WTC11 (cell line): Measurements from ENCODE around the gene PITPNM1. TPM values are rescaled to one million over a fixed set of nuclear protein-coding genes. Genes with fewer than 3 reads are reported as not detected.

ENCODE experiments used
- ATAC-seq: fragments of 200-7000 bp; cut with Tn5 transposase; 2 replicates; pipeline ENCODE4 v1.10.0; 2021; ENCODE audit warnings: mild to moderate bottlenecking, moderate library complexity
- CTCF ChIA-PET: fragments of 300-600 bp; sonication (Branson Sonifier 250); formaldehyde crosslinking; loops from one replicate; lab custom pipeline; 2021; ENCODE audit warnings: antibody characterized with exemption; lab: Charles Lee
- POLR2A ChIA-PET: fragments of 350-600 bp; sonication (Branson Sonifier 250); formaldehyde crosslinking; loops from one replicate; lab custom pipeline; 2021; ENCODE audit warnings: antibody characterized with exemption; lab: Charles Lee
- DNase-seq: peaks from one replicate; pipeline ENCODE4 v3.0.0; 2021; ENCODE audit warnings: low spot score
- H3K27ac Mint-ChIP-seq: 2 replicates; pipeline ENCODE4 v1.8.0; 2021; ENCODE audit warnings: mixed read lengths
- H3K27me3 Mint-ChIP-seq: 2 replicates; pipeline ENCODE4 v1.8.0; 2021; ENCODE audit warnings: low read depth, mild to moderate bottlenecking, moderate library complexity, mixed read lengths
- H3K36me3 Mint-ChIP-seq: 2 replicates; pipeline ENCODE4 v1.8.0; 2021; ENCODE audit warnings: mixed read lengths
- H3K4me1 Mint-ChIP-seq: 2 replicates; pipeline ENCODE4 v1.8.0; 2022; ENCODE audit warnings: mixed read lengths
- H3K4me3 Mint-ChIP-seq: 2 replicates; pipeline ENCODE4 v1.8.0; 2021; ENCODE audit warnings: mild to moderate bottlenecking, moderate library complexity, mixed read lengths
- H3K9me3 Mint-ChIP-seq: 2 replicates; pipeline ENCODE4 v1.8.0; 2021; ENCODE audit warnings: mixed read lengths
- ATF1 ChIP-seq: sonication (generic); formaldehyde crosslinking; IDR thresholded peaks from 2 replicates; pipeline ENCODE4 v1.8.1; 2023; ENCODE audit warnings: mild to moderate bottlenecking, moderate library complexity, missing genetic modification reagents
- ETV6 ChIP-seq: sonication (generic); formaldehyde crosslinking; IDR thresholded peaks from 2 replicates; pipeline ENCODE4 v1.8.1; 2022; ENCODE audit warnings: mild to moderate bottlenecking, missing genetic modification reagents
- FOXJ3 ChIP-seq: sonication (generic); formaldehyde crosslinking; IDR thresholded peaks from 2 replicates; pipeline ENCODE4 v1.9.0; 2021; ENCODE audit warnings: missing genetic modification reagents, mild to moderate bottlenecking, borderline replicate concordance
- GTF2I ChIP-seq: fragments of 250-450 bp; sonication (Bioruptor Pico); conservative IDR thresholded peaks from 2 replicates; pipeline ENCODE4 v1.4.0; 2021; ENCODE audit warnings: mild to moderate bottlenecking
- IRF2 ChIP-seq: sonication (generic); formaldehyde crosslinking; IDR thresholded peaks from 2 replicates; pipeline ENCODE4 v1.8.0; 2022; ENCODE audit warnings: low read depth, missing genetic modification reagents, borderline replicate concordance
- JAZF1 ChIP-seq: fragments of 250-450 bp; sonication (Bioruptor Pico); IDR thresholded peaks from 2 replicates; pipeline ENCODE4 v1.9.0; 2021; ENCODE audit warnings: moderate library complexity, mild to moderate bottlenecking, inconsistent platforms
- MYBL2 ChIP-seq: sonication (generic); formaldehyde crosslinking; IDR thresholded peaks from 2 replicates; pipeline ENCODE4 v1.8.1; 2023; ENCODE audit warnings: mild to moderate bottlenecking, moderate library complexity, missing genetic modification reagents
- NFYB ChIP-seq: sonication (generic); formaldehyde crosslinking; conservative IDR thresholded peaks from 2 replicates; pipeline ENCODE4 v1.8.0; 2022; ENCODE audit warnings: low read depth, missing genetic modification reagents
- SMAD4 ChIP-seq: sonication (generic); formaldehyde crosslinking; IDR thresholded peaks from 2 replicates; pipeline ENCODE4 v1.8.0; 2022; ENCODE audit warnings: mild to moderate bottlenecking, missing genetic modification reagents
- SP1 ChIP-seq: sonication (generic); formaldehyde crosslinking; conservative IDR thresholded peaks from 2 replicates; pipeline ENCODE4 v1.8.1; 2022; ENCODE audit warnings: missing genetic modification reagents
- TEAD1 ChIP-seq: sonication (generic); formaldehyde crosslinking; IDR thresholded peaks from 2 replicates; pipeline ENCODE4 v1.8.0; 2022; ENCODE audit warnings: mild to moderate bottlenecking, missing genetic modification reagents
- TP53 ChIP-seq: sonication (generic); formaldehyde crosslinking; IDR thresholded peaks from 2 replicates; pipeline ENCODE4 v1.8.1; 2023; ENCODE audit warnings: mild to moderate bottlenecking, missing genetic modification reagents
- ZNF219 ChIP-seq: sonication (generic); formaldehyde crosslinking; IDR thresholded peaks from 2 replicates; pipeline ENCODE4 v1.8.0; 2023; ENCODE audit warnings: missing genetic modification reagents, mild to moderate bottlenecking, borderline replicate concordance
- ZNF232 ChIP-seq: sonication (generic); formaldehyde crosslinking; IDR thresholded peaks from 2 replicates; pipeline ENCODE4 v1.8.0; 2022; ENCODE audit warnings: mild to moderate bottlenecking, missing genetic modification reagents
- ZNF263 ChIP-seq: sonication (generic); formaldehyde crosslinking; IDR thresholded peaks from 2 replicates; pipeline ENCODE4 v1.8.1; 2022; ENCODE audit warnings: low read depth, mild to moderate bottlenecking, moderate library complexity, missing genetic modification reagents
- ZNF317 ChIP-seq: sonication (generic); formaldehyde crosslinking; IDR thresholded peaks from 2 replicates; pipeline ENCODE4 v1.8.1; 2023; ENCODE audit warnings: low read depth, mild to moderate bottlenecking, moderate library complexity, missing genetic modification reagents, borderline replicate concordance
- ZNF416 ChIP-seq: fragments of 250-450 bp; sonication (Bioruptor Pico); IDR thresholded peaks from 2 replicates; pipeline ENCODE4 v1.9.0; 2021; ENCODE audit warnings: mild to moderate bottlenecking, inconsistent platforms
- ZNF423 ChIP-seq: fragments of 250-450 bp; sonication (Bioruptor Pico); IDR thresholded peaks from 2 replicates; pipeline ENCODE4 v2.1.2; 2022; ENCODE audit warnings: mild to moderate bottlenecking, moderate library complexity
- total RNA-seq: library from RNA; stranded (reverse); gene quantifications from 3 replicates; pipeline ENCODE4 v1.2.3, GENCODE V29; 2021
- TF ChIP-seq, protein P1 (sequence below): fragments of 250-450 bp; sonication (Bioruptor Pico); IDR thresholded peaks from 2 replicates; pipeline ENCODE4 v1.8.0; 2021; ENCODE audit warnings: mild to moderate bottlenecking
- TF ChIP-seq, protein P2 (sequence below): sonication (generic); formaldehyde crosslinking; IDR thresholded peaks from 2 replicates; pipeline ENCODE4 v1.8.0; 2022; ENCODE audit warnings: mild to moderate bottlenecking, missing genetic modification reagents
- TF ChIP-seq, protein P3 (sequence below): sonication (generic); formaldehyde crosslinking; IDR thresholded peaks from 2 replicates; pipeline ENCODE4 v1.8.0; 2022; ENCODE audit warnings: mild to moderate bottlenecking, missing genetic modification reagents
- TF ChIP-seq, protein P4 (sequence below): sonication (generic); formaldehyde crosslinking; conservative IDR thresholded peaks from 2 replicates; pipeline ENCODE4 v1.8.1; 2023; ENCODE audit warnings: mild to moderate bottlenecking, low read depth, missing genetic modification reagents, moderate library complexity
- TF ChIP-seq, protein P5 (sequence below): sonication (generic); formaldehyde crosslinking; IDR thresholded peaks from 2 replicates; pipeline ENCODE4 v1.8.1; 2023; ENCODE audit warnings: mild to moderate bottlenecking, missing genetic modification reagents
- TF ChIP-seq, protein P6 (sequence below): sonication (generic); formaldehyde crosslinking; IDR thresholded peaks from 2 replicates; pipeline ENCODE4 v1.8.0; 2023; ENCODE audit warnings: missing genetic modification reagents, mild to moderate bottlenecking, borderline replicate concordance
- TF ChIP-seq, protein P7 (sequence below): fragments of 250-450 bp; sonication (Bioruptor Pico); IDR thresholded peaks from 2 replicates; pipeline ENCODE4 v1.9.0; 2021; ENCODE audit warnings: mild to moderate bottlenecking
- TF ChIP-seq, protein P8 (sequence below): sonication (generic); formaldehyde crosslinking; IDR thresholded peaks from 2 replicates; pipeline ENCODE4 v1.8.1; 2023; ENCODE audit warnings: mild to moderate bottlenecking, missing genetic modification reagents, moderate library complexity

Gene PITPNM1
- total RNA-seq, 1 experiment from 2014 or later = 55.4 TPM

DNA sequence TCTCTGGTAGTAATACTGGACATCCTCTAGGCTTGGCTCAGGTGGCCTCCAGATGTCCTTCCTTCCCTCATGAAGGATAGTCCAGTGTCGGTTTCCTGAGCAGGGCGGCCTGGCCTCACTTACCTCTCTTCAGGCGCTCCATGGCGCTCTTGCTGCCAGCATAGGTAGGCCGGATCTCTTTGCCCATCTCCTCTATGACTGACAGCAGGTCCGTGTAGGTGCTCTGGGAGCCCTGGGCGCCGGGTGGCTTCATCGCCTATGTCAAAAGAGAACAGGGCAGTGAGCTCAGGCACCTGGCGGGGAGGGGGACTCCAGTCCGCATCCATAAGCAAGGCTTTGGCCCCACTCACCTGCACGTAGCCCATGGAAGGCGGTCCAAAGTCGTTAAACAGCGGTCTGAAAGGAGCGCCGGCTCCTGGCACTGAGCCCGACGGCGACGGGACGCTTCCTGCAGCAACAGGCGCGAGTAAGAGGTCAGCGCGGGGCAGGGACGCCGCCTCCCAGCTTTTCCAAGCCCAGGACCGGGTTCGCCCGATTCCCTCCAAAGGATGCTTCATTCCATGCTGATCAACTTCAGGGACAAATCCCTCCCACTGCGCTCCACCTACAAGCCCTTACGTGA lies 2.2 kb upstream of the PITPNM1 start:
- ChIA-PET CTCF (no interaction called here), POLR2A (no interaction called here)
- ATAC-seq (no peak), DNase-seq (peak; percentile 76)
- peak overlapping the region; percentile 89 for H3K27ac Mint-ChIP-seq
- H3K9me3 Mint-ChIP-seq = no peaks in the 10 kb centered on the region
- H3K4me1 Mint-ChIP-seq = peaks cover 29% of the 10 kb centered on the region
- peak overlapping the region; percentile 83 for H3K4me3 Mint-ChIP-seq
- H3K27me3 Mint-ChIP-seq = peaks cover 20% of the 10 kb centered on the region
- H3K36me3 Mint-ChIP-seq = peaks cover 2% of the 10 kb centered on the region; the same call in 1 of the 2 replicates
- TF ChIP-seq, protein P1, sequence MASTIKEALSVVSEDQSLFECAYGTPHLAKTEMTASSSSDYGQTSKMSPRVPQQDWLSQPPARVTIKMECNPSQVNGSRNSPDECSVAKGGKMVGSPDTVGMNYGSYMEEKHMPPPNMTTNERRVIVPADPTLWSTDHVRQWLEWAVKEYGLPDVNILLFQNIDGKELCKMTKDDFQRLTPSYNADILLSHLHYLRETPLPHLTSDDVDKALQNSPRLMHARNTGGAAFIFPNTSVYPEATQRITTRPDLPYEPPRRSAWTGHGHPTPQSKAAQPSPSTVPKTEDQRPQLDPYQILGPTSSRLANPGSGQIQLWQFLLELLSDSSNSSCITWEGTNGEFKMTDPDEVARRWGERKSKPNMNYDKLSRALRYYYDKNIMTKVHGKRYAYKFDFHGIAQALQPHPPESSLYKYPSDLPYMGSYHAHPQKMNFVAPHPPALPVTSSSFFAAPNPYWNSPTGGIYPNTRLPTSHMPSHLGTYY = no peak
- TF ChIP-seq, protein P2, sequence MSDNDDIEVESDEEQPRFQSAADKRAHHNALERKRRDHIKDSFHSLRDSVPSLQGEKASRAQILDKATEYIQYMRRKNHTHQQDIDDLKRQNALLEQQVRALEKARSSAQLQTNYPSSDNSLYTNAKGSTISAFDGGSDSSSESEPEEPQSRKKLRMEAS (CRISPR knock-in tag) = no peak
- no peak for TF ChIP-seq ZNF423
- TF ChIP-seq, protein P3, sequence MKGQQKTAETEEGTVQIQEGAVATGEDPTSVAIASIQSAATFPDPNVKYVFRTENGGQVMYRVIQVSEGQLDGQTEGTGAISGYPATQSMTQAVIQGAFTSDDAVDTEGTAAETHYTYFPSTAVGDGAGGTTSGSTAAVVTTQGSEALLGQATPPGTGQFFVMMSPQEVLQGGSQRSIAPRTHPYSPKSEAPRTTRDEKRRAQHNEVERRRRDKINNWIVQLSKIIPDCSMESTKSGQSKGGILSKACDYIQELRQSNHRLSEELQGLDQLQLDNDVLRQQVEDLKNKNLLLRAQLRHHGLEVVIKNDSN = no peak
- no peak for TF ChIP-seq ZNF317 (CRISPR knock-in tag)
- TF ChIP-seq SMAD4 = 0 out of 2 replicates have a peak, but pooled peaks have one; percentile 48
- no peak for TF ChIP-seq ATF1 (CRISPR knock-in tag)
- TF ChIP-seq, protein P4, sequence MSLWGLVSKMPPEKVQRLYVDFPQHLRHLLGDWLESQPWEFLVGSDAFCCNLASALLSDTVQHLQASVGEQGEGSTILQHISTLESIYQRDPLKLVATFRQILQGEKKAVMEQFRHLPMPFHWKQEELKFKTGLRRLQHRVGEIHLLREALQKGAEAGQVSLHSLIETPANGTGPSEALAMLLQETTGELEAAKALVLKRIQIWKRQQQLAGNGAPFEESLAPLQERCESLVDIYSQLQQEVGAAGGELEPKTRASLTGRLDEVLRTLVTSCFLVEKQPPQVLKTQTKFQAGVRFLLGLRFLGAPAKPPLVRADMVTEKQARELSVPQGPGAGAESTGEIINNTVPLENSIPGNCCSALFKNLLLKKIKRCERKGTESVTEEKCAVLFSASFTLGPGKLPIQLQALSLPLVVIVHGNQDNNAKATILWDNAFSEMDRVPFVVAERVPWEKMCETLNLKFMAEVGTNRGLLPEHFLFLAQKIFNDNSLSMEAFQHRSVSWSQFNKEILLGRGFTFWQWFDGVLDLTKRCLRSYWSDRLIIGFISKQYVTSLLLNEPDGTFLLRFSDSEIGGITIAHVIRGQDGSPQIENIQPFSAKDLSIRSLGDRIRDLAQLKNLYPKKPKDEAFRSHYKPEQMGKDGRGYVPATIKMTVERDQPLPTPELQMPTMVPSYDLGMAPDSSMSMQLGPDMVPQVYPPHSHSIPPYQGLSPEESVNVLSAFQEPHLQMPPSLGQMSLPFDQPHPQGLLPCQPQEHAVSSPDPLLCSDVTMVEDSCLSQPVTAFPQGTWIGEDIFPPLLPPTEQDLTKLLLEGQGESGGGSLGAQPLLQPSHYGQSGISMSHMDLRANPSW (CRISPR knock-in tag) = no peak
- TF ChIP-seq, protein P5, sequence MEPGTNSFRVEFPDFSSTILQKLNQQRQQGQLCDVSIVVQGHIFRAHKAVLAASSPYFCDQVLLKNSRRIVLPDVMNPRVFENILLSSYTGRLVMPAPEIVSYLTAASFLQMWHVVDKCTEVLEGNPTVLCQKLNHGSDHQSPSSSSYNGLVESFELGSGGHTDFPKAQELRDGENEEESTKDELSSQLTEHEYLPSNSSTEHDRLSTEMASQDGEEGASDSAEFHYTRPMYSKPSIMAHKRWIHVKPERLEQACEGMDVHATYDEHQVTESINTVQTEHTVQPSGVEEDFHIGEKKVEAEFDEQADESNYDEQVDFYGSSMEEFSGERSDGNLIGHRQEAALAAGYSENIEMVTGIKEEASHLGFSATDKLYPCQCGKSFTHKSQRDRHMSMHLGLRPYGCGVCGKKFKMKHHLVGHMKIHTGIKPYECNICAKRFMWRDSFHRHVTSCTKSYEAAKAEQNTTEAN (CRISPR knock-in tag) = no peak
- TF ChIP-seq ZNF416 (CRISPR knock-in tag) = no peak
- TF ChIP-seq, protein P6, sequence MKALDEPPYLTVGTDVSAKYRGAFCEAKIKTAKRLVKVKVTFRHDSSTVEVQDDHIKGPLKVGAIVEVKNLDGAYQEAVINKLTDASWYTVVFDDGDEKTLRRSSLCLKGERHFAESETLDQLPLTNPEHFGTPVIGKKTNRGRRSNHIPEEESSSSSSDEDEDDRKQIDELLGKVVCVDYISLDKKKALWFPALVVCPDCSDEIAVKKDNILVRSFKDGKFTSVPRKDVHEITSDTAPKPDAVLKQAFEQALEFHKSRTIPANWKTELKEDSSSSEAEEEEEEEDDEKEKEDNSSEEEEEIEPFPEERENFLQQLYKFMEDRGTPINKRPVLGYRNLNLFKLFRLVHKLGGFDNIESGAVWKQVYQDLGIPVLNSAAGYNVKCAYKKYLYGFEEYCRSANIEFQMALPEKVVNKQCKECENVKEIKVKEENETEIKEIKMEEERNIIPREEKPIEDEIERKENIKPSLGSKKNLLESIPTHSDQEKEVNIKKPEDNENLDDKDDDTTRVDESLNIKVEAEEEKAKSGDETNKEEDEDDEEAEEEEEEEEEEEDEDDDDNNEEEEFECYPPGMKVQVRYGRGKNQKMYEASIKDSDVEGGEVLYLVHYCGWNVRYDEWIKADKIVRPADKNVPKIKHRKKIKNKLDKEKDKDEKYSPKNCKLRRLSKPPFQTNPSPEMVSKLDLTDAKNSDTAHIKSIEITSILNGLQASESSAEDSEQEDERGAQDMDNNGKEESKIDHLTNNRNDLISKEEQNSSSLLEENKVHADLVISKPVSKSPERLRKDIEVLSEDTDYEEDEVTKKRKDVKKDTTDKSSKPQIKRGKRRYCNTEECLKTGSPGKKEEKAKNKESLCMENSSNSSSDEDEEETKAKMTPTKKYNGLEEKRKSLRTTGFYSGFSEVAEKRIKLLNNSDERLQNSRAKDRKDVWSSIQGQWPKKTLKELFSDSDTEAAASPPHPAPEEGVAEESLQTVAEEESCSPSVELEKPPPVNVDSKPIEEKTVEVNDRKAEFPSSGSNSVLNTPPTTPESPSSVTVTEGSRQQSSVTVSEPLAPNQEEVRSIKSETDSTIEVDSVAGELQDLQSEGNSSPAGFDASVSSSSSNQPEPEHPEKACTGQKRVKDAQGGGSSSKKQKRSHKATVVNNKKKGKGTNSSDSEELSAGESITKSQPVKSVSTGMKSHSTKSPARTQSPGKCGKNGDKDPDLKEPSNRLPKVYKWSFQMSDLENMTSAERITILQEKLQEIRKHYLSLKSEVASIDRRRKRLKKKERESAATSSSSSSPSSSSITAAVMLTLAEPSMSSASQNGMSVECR (CRISPR knock-in tag) = 0 out of 2 replicates have a peak, but pooled peaks have one; percentile 69
- TF ChIP-seq SP1 (CRISPR knock-in tag) = no peak
- no peak for TF ChIP-seq FOXJ3 (CRISPR knock-in tag)
- TF ChIP-seq, protein P7, sequence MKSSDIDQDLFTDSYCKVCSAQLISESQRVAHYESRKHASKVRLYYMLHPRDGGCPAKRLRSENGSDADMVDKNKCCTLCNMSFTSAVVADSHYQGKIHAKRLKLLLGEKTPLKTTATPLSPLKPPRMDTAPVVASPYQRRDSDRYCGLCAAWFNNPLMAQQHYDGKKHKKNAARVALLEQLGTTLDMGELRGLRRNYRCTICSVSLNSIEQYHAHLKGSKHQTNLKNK = no peak
- no peak for TF ChIP-seq JAZF1
- no peak for TF ChIP-seq IRF2
- no peak for TF ChIP-seq TP53 (CRISPR knock-in tag)
- no peak for TF ChIP-seq NFYB (CRISPR knock-in tag)
- no peak for TF ChIP-seq ZNF263 (CRISPR knock-in tag)
- TF ChIP-seq TEAD1 (CRISPR knock-in tag) = 0 out of 2 replicates have a peak, but pooled peaks have one; percentile 33
- no peak for TF ChIP-seq ZNF232 (CRISPR knock-in tag)
- peak; percentile 60; the same call in 1 of the 2 replicates for TF ChIP-seq ETV6
- TF ChIP-seq ZNF219 (CRISPR knock-in tag) = 0 out of 2 replicates have a peak, but pooled peaks have one; percentile 63
- TF ChIP-seq MYBL2 (CRISPR knock-in tag) = no peak
- no peak for TF ChIP-seq GTF2I
- TF ChIP-seq, protein P8, sequence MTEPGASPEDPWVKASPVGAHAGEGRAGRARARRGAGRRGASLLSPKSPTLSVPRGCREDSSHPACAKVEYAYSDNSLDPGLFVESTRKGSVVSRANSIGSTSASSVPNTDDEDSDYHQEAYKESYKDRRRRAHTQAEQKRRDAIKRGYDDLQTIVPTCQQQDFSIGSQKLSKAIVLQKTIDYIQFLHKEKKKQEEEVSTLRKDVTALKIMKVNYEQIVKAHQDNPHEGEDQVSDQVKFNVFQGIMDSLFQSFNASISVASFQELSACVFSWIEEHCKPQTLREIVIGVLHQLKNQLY = no peak
